K562 (cell line): Measurements from ENCODE around the gene AACS.

ENCODE experiments used
- FOXP1 ChIP-seq: sonication (generic); formaldehyde crosslinking; IDR thresholded peaks from 2 replicates; pipeline ENCODE4 v1.8.0; 2022; ENCODE audit warnings: mild to moderate bottlenecking, missing genetic modification reagents
- IRF2 ChIP-seq: sonication (generic); formaldehyde crosslinking; IDR thresholded peaks from 2 replicates; pipeline ENCODE4 v1.8.1; 2022; ENCODE audit warnings: mild to moderate bottlenecking, missing genetic modification reagents
- TAF1 ChIP-seq: IDR thresholded peaks from 2 replicates; pipeline ENCODE4 v1.6.1; 2011; ENCODE audit warnings: mild to moderate bottlenecking, low read length, moderate library complexity; ENCODE audit not compliant: insufficient read depth, control insufficient read depth, severe bottlenecking; ENCODE audit errors: extremely low read depth
- YY1 ChIP-seq, 3 experiments: IDR thresholded peaks; 2 replicates each; pipeline ENCODE4 v1.6.1; 2011; ENCODE audit warnings: low read length in 2 of 3, mild to moderate bottlenecking in 2 of 3, moderate library complexity in 2 of 3, borderline replicate concordance in 1 of 3, control low read depth in 1 of 3, low read depth in 1 of 3; ENCODE audit not compliant: insufficient read depth in 3 of 3, insufficient replicate concordance in 2 of 3, control insufficient read depth in 1 of 3, insufficient read length in 1 of 3; ENCODE audit errors: extremely low read depth in 1 of 3
- TF ChIP-seq, protein P1 (sequence below): fragments of 450-650 bp; conservative IDR thresholded peaks from 2 replicates; pipeline ENCODE4 v1.6.1; 2016; ENCODE audit warnings: missing genetic modification characterization, low read depth, mild to moderate bottlenecking, missing compliant biosample characterization, moderate library complexity
- TF ChIP-seq, protein P2 (sequence below): sonication (generic); formaldehyde crosslinking; IDR thresholded peaks from 2 replicates; pipeline ENCODE4 v1.8.0; 2022; ENCODE audit warnings: mild to moderate bottlenecking, missing genetic modification reagents
- TF ChIP-seq, protein P3 (sequence below), 3 experiments: IDR thresholded peaks in 2 of 3; conservative IDR thresholded peaks in 1 of 3; 2 replicates each; pipeline ENCODE4 v1.5.1; 2011 to 2012; ENCODE audit warnings: low read length in 3 of 3, mild to moderate bottlenecking in 3 of 3, control low read depth in 2 of 3, improper control_type of control experiment in 1 of 3, inconsistent platforms in 1 of 3, low read depth in 1 of 3, mixed read lengths in 1 of 3, moderate library complexity in 1 of 3; ENCODE audit not compliant: insufficient read depth in 2 of 3

DNA sequence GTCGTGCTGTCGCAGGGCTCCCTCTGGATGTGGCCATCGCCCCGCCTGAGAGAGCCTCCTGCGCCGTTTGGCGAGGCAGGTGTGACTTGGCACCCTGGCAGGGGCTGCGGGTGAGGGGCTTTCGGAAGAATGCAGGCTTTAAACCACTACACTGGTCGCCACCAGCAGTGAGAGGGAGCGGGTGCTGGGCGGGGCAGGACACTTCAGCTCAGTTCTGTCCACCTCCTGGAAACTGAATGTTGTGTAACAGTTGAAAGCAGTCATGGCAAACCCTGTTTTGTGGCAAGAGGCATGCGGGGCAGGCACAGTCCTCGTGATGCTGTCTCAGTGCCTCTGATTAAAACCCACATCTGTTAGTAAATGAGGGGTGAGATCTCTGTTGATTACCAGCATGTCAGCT lies 55.9 kb downstream of the AACS start:
- TF ChIP-seq IRF2 (CRISPR knock-in tag) (no peak), TAF1 (no peak), FOXP1 (CRISPR knock-in tag) (no peak), YY1 (IDR thresholded peaks at IDR 0.05; ENCODE audit: borderline replicate concordance in 1 of 3, control insufficient read depth in 1 of 3, extremely low read depth in 1 of 3, insufficient read depth in 3 of 3, insufficient read length in 1 of 3, insufficient replicate concordance in 2 of 3, low read depth in 1 of 3, low read length in 2 of 3) (no peak)
- TF ChIP-seq, protein P1, sequence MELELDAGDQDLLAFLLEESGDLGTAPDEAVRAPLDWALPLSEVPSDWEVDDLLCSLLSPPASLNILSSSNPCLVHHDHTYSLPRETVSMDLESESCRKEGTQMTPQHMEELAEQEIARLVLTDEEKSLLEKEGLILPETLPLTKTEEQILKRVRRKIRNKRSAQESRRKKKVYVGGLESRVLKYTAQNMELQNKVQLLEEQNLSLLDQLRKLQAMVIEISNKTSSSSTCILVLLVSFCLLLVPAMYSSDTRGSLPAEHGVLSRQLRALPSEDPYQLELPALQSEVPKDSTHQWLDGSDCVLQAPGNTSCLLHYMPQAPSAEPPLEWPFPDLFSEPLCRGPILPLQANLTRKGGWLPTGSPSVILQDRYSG (tag), result no peak
- TF ChIP-seq, protein P2, sequence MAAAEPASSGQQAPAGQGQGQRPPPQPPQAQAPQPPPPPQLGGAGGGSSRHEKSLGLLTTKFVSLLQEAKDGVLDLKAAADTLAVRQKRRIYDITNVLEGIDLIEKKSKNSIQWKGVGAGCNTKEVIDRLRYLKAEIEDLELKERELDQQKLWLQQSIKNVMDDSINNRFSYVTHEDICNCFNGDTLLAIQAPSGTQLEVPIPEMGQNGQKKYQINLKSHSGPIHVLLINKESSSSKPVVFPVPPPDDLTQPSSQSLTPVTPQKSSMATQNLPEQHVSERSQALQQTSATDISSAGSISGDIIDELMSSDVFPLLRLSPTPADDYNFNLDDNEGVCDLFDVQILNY (CRISPR knock-in tag), result no peak
- TF ChIP-seq, protein P3, sequence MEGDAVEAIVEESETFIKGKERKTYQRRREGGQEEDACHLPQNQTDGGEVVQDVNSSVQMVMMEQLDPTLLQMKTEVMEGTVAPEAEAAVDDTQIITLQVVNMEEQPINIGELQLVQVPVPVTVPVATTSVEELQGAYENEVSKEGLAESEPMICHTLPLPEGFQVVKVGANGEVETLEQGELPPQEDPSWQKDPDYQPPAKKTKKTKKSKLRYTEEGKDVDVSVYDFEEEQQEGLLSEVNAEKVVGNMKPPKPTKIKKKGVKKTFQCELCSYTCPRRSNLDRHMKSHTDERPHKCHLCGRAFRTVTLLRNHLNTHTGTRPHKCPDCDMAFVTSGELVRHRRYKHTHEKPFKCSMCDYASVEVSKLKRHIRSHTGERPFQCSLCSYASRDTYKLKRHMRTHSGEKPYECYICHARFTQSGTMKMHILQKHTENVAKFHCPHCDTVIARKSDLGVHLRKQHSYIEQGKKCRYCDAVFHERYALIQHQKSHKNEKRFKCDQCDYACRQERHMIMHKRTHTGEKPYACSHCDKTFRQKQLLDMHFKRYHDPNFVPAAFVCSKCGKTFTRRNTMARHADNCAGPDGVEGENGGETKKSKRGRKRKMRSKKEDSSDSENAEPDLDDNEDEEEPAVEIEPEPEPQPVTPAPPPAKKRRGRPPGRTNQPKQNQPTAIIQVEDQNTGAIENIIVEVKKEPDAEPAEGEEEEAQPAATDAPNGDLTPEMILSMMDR (IDR thresholded peaks at IDR 0.05 in 2 of 3, conservative IDR thresholded peaks at IDR 0.05 in 1 of 3; ENCODE audit: insufficient read depth in 2 of 3, low read depth in 1 of 3, low read length in 3 of 3), result no peak
